BE2C (cell line): ENCODE measurements around the gene AP4E1.

Experiments
- DNase-seq: peaks from one replicate; pipeline ENCODE4 v3.0.0-alpha.2; 2020
- H3K27me3 ChIP-seq: fragments of 250-450 bp; sonication (Bioruptor Pico); 2 replicates; pipeline ENCODE4 v1.5.1; 2020; ENCODE audit warnings: mild to moderate bottlenecking
- H3K36me3 ChIP-seq: fragments of 250-450 bp; sonication (Bioruptor Pico); 2 replicates; pipeline ENCODE4 v1.5.1; 2020; ENCODE audit warnings: mild to moderate bottlenecking
- H3K4me1 ChIP-seq: fragments of 250-450 bp; sonication (Bioruptor Pico); 2 replicates; pipeline ENCODE4 v1.5.1; 2020
- H3K4me3 ChIP-seq: 2 replicates; pipeline ENCODE4 v1.5.1; 2011; ENCODE audit warnings: low read depth, low read length
- H3K9me3 ChIP-seq: fragments of 250-450 bp; sonication (Bioruptor Pico); 2 replicates; pipeline ENCODE4 v1.5.1; 2020
- CTCF ChIP-seq: IDR thresholded peaks from 2 replicates; pipeline ENCODE4 v1.5.1; 2012; ENCODE audit warnings: mild to moderate bottlenecking, low read depth, low read length

Gene AP4E1

DNA sequence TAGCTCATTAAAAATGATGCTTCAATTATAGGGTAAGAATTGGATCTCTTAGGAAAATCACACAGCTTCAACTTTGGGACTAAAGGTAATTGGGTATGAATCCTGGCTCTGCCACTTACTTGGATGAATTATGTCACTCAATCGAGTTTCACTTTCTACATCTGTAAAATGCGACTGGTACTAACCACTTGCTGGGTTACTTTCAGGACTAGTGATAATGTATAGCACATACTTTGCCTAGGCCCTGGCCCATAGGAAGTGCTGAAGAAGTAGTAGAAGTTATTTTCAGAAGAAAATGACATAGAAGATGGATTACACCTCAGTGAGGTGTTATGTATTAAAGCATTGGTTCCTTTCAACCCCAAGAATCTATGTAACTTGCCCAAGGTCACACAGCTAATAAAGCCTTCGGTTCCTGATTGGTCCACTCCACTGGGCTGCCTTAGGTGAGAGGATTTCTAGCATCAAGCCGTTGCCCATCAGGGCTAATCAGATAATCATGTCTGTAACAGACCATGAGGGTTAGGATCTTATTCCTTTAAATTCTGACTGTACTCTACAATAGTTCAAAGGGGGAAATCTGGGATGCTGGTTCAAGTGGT, 29.4 kb upstream of the AP4E1 start:
- no peak overlapping the region for H3K4me3 ChIP-seq
- no peaks in the 10 kb centered on the region for H3K9me3 ChIP-seq
- DNase-seq: no peak
- H3K27me3 ChIP-seq: peaks cover 5% of the 10 kb centered on the region; the same call in 1 of the 2 replicates
- no peaks in the 10 kb centered on the region for H3K4me1 ChIP-seq
- no peaks in the 10 kb centered on the region for H3K36me3 ChIP-seq
- no peak for TF ChIP-seq CTCF

DNA sequence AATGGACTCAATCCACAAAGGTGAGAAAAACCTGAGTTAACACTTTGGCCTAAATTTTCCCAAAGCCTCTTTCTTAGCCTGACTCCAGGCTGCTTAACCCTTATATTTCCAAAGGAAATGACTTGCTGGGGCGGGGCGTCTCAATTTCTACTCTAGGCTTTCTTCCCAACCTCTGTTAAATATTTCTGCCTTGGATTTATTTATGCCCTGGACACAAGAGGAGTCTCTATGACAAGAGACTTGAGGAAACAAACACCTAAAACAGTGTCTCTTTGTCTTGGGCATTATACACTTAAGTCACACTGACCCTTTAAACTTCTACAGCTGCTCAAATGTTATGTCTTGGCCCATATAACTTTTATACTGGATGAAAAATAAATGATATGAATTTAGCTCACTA, 28.3 kb upstream of the AP4E1 start:
- H3K27me3 ChIP-seq: no peaks in the 10 kb centered on the region
- no peak overlapping the region for H3K4me3 ChIP-seq
- TF ChIP-seq CTCF: no peak

DNA sequence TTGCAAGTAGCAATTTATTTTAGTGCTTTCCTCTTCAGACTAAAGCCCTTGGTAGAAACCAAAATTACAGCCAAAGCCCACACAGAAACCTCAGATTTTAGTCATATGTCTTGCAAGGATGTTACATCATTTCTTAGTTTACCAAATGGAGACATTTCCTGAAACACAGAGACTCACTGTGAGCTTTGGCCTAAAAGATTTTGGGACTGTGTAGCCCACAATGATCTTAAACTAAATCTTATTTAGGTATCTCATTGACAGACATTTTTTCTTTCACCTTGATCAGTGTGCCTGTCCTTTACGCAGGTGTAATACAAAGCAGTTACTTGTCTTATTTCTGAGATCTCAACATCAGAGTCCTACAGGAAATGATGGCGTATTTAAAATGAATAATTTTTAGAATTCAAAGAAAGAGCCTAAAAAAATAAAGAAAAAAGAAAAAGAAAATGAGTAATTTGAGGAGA, 27.8 kb upstream of the AP4E1 start:
- no peaks in the 10 kb centered on the region for H3K9me3 ChIP-seq
- no peak for TF ChIP-seq CTCF
- H3K36me3 ChIP-seq: no peaks in the 10 kb centered on the region
- H3K27me3 ChIP-seq: no peaks in the 10 kb centered on the region
- no peak for DNase-seq
- no peak overlapping the region for H3K4me3 ChIP-seq
- no peaks in the 10 kb centered on the region for H3K4me1 ChIP-seq

More for the DNA sequence above, 28.3 kb upstream of the AP4E1 start:
- no peaks in the 10 kb centered on the region for H3K36me3 ChIP-seq
- no peaks in the 10 kb centered on the region for H3K9me3 ChIP-seq
- H3K4me1 ChIP-seq: no peaks in the 10 kb centered on the region
- DNase-seq: no peak

DNA sequence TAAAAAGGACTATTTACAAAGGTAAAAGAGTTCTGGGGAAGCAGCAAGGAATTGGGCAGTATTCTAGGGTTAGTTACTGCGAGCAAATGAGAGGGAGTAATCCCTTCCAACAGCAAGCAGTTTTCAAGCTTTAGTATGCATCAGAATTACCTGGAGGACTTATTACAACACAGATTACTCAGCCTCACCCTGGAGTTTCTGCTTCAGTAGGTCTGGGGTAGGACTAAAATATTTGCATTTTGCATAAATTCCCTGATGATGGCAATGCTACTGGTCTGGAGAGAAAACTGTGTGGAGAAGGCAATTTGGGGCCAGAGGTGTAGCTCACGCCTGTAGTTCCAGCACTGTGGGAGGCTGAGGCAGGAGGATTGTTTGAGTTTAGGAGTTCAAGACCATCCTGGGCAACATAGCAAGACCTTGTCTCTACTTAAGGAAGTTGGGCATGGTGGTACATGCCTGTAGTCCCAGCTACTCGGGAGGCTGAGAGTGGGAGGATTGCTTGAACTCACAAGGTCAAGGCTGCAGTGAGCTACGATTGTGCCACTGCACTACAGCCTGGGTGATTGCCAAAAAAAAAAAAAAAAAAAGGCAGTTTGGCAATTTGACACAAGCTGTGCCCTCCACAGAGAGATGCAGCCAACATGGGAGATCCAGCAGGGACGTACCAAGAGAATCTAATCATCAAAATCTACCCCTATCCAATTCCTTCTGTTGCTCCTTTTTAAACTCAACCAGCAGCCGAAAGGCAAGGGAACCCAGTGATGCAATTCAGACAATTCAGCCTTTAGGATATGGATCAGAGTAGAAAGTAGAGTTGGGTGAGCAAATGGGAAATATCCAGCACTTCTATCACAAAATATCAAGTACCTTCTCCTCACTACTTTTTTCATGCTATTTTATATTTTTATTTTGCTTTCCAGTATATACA, 27.1 kb upstream of the AP4E1 start:
- no peaks in the 10 kb centered on the region for H3K4me1 ChIP-seq
- H3K27me3 ChIP-seq: no peaks in the 10 kb centered on the region
- H3K36me3 ChIP-seq: no peaks in the 10 kb centered on the region
- H3K9me3 ChIP-seq: no peaks in the 10 kb centered on the region
- DNase-seq: no peak
- no peak overlapping the region for H3K4me3 ChIP-seq
- TF ChIP-seq CTCF: no peak

DNA sequence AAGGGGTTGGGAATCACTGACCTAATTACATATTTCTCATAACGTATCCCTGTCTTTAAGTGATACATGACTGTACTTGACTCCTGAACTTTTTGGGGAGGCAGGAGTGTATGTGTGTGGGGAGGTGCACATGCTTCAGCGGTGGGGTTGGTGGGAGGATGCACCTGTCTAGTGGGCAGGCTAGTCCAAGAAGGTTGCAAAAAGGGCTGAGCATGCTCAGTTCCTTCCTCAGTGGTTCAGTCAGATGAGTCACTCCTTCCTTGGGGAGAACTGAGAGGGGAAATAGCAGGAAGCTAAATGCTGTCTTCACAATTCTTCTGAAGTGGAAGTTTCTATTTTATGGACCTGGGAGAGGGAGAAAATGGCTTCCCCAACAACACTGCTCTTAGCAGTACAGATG, 24.6 kb upstream of the AP4E1 start:
- Histone ChIP-seq H3K36me3 (no peaks in the 10 kb centered on the region), H3K4me1 (no peaks in the 10 kb centered on the region), H3K9me3 (no peaks in the 10 kb centered on the region), H3K27me3 (no peaks in the 10 kb centered on the region), H3K4me3 (no peak overlapping the region)
- DNase-seq: no peak
- no peak for TF ChIP-seq CTCF

- TF ChIP-seq CTCF: no peak
- no peaks in the 10 kb centered on the region for H3K36me3 ChIP-seq
- no peaks in the 10 kb centered on the region for H3K27me3 ChIP-seq
- H3K9me3 ChIP-seq: no peaks in the 10 kb centered on the region
- H3K4me3 ChIP-seq: no peak overlapping the region
- DNase-seq: no peak
- no peaks in the 10 kb centered on the region for H3K4me1 ChIP-seq
Measured at GRCh38 chr15:50884540-50884939, 23.9 kb upstream of the AP4E1 start.
